GM18526 (cell line): ENCODE results near the gene KIF4A.

Experiments used
- POLR2A ChIP-seq: IDR thresholded peaks from 3 replicates; pipeline ENCODE4 v1.6.1; 2011; ENCODE audit not compliant: insufficient read length; ENCODE audit errors: extremely low read depth

The KIF4A gene

GRCh38 chrX:70289793-70290770, at the start of gene KIF4A, which contains the start of gene PDZD11:
Gene KIF4A (plus strand): TSS chrX:70290104. CDS start chrX:70290459, 355 bp downstream.
Gene PDZD11 (minus strand): TSS chrX:70289927. CDS start chrX:70289341, 586 bp downstream.
- peak; percentile 89 for TF ChIP-seq POLR2A

- TF ChIP-seq POLR2A: no peak
These were observed 49.2 kb upstream of the KIF4A start for GRCh38 chrX:70240751-70241150.

- no peak for TF ChIP-seq POLR2A
These were observed 48.4 kb upstream of the KIF4A start for GRCh38 chrX:70241501-70241900.

- TF ChIP-seq POLR2A: no peak
These were observed 45.0 kb upstream of the KIF4A start for GRCh38 chrX:70244881-70245280.

- TF ChIP-seq POLR2A: no peak
These were observed 42.7 kb upstream of the KIF4A start for GRCh38 chrX:70247252-70247651.

- no peak for TF ChIP-seq POLR2A
These were observed 37.4 kb upstream of the KIF4A start for GRCh38 chrX:70252491-70252890.

- no peak for TF ChIP-seq POLR2A
These were observed 36.4 kb upstream of the KIF4A start for GRCh38 chrX:70253377-70254062.

GRCh38 chrX:70254063-70254400, 35.9 kb upstream of the KIF4A start:
- TF ChIP-seq POLR2A: no peak

- no peak for TF ChIP-seq POLR2A
These were observed 35.0 kb upstream of the KIF4A start for GRCh38 chrX:70254909-70255308.

- TF ChIP-seq POLR2A: no peak
These were observed 34.5 kb upstream of the KIF4A start for GRCh38 chrX:70255452-70255851.

GRCh38 chrX:70257423-70258288, 32.2 kb upstream of the KIF4A start:
- TF ChIP-seq POLR2A: no peak

- no peak for TF ChIP-seq POLR2A
These were observed 29.8 kb upstream of the KIF4A start, which contains the start of gene P2RY4 for GRCh38 chrX:70260104-70260503. Gene P2RY4 (minus strand): TSS chrX:70260204. CDS start chrX:70259624, 580 bp downstream.

GRCh38 chrX:70262952-70263567, 26.8 kb upstream of the KIF4A start:
- TF ChIP-seq POLR2A: no peak

- no peak for TF ChIP-seq POLR2A
These were observed 25.1 kb upstream of the KIF4A start for GRCh38 chrX:70264784-70265183.

- TF ChIP-seq POLR2A: no peak
These were observed 21.9 kb upstream of the KIF4A start, which contains the start of gene ARR3 for GRCh38 chrX:70268034-70268433. Gene ARR3 (plus strand): TSS chrX:70268334. CDS start chrX:70269386, 1,052 bp downstream.
